Measurements from ENCODE around the gene IL4R. TPM values are rescaled to one million over a fixed set of nuclear protein-coding genes. Genes with fewer than 3 reads are reported as not detected.

The IL4R gene
- total RNA-seq, 2 donors from 2014 or later: 30.7 to 89.2 TPM

GRCh38 chr16:27284865-27285675, 28.7 kb upstream of the IL4R start:
- intact Hi-C loops (cut with DNase I): no loop called here
- no peaks in the 10 kb centered on the region for H3K36me3 ChIP-seq
- DNase-seq (ENCODE audit: low spot score): no peak
- no peak overlapping the region for H3K27ac ChIP-seq
- TF ChIP-seq POLR2A (IDR thresholded peaks at IDR 0.05) (no peak), CTCF (IDR thresholded peaks at IDR 0.05) (no peak), POLR2AphosphoS5 (IDR thresholded peaks at IDR 0.05) (no peak)
- H3K4me1 ChIP-seq (replicated peaks): no peaks in the 10 kb centered on the region
- H3K27me3 ChIP-seq (replicated peaks; ENCODE audit: insufficient read depth): no peaks in the 10 kb centered on the region
- no peak overlapping the region for H3K4me3 ChIP-seq
- H3K9me3 ChIP-seq: no peaks in the 10 kb centered on the region
- 78% methylated on average over 7 of the region's 7 CpGs for WGBS

- no peaks in the 10 kb centered on the region for H3K27me3 ChIP-seq (replicated peaks; ENCODE audit: insufficient read depth)
- H3K4me3 ChIP-seq: no peak overlapping the region
- 66% methylated on average over 6 of the region's 6 CpGs for WGBS
- intact Hi-C loops (cut with DNase I): no loop called here
- TF ChIP-seq CTCF (IDR thresholded peaks at IDR 0.05) (no peak), POLR2A (IDR thresholded peaks at IDR 0.05) (no peak), POLR2AphosphoS5 (IDR thresholded peaks at IDR 0.05) (no peak)
- H3K36me3 ChIP-seq: no peaks in the 10 kb centered on the region
- DNase-seq (ENCODE audit: low spot score): no peak
- no peak overlapping the region for H3K27ac ChIP-seq
- H3K4me1 ChIP-seq (replicated peaks): no peaks in the 10 kb centered on the region
- no peaks in the 10 kb centered on the region for H3K9me3 ChIP-seq
Observed at GRCh38 chr16:27285676-27286196, 28.0 kb upstream of the IL4R start.

GRCh38 chr16:27286451-27286850, 27.3 kb upstream of the IL4R start:
- intact Hi-C loops (cut with DNase I): no loop called here
- WGBS: 34% methylated on average over 4 of the region's 4 CpGs
- H3K9me3 ChIP-seq: no peaks in the 10 kb centered on the region
- H3K4me1 ChIP-seq (replicated peaks): no peaks in the 10 kb centered on the region
- no peaks in the 10 kb centered on the region for H3K36me3 ChIP-seq
- H3K4me3 ChIP-seq: no peak overlapping the region
- DNase-seq (ENCODE audit: low spot score): no peak
- H3K27me3 ChIP-seq (replicated peaks; ENCODE audit: insufficient read depth): no peaks in the 10 kb centered on the region
- H3K27ac ChIP-seq: no peak overlapping the region
- TF ChIP-seq CTCF (IDR thresholded peaks at IDR 0.05): no peak
- TF ChIP-seq POLR2AphosphoS5 (IDR thresholded peaks at IDR 0.05): peak; percentile 11

GRCh38 chr16:27287051-27287811, 26.5 kb upstream of the IL4R start:
- intact Hi-C loops (cut with DNase I): no loop called here
- Histone ChIP-seq H3K9me3 (no peaks in the 10 kb centered on the region), H3K36me3 (no peaks in the 10 kb centered on the region), H3K4me1 (replicated peaks) (no peaks in the 10 kb centered on the region), H3K27ac (no peak overlapping the region), H3K4me3 (no peak overlapping the region), H3K27me3 (replicated peaks; ENCODE audit: insufficient read depth) (no peaks in the 10 kb centered on the region)
- 98% methylated on average over 8 of the region's 8 CpGs for WGBS
- TF ChIP-seq CTCF (IDR thresholded peaks at IDR 0.05) (no peak), POLR2A (IDR thresholded peaks at IDR 0.05) (no peak), POLR2AphosphoS5 (IDR thresholded peaks at IDR 0.05) (no peak)
- no peak for DNase-seq (ENCODE audit: low spot score)
